WTC11 (cell line): ENCODE measurements around the gene TMEM127. TPM values are rescaled to one million over a fixed set of nuclear protein-coding genes. Genes with fewer than 3 reads are reported as not detected.

Source experiments
- ATAC-seq: fragments of 200-7000 bp; cut with Tn5 transposase; 2 replicates; pipeline ENCODE4 v1.10.0; 2021; ENCODE audit warnings: mild to moderate bottlenecking, moderate library complexity
- CTCF ChIA-PET: fragments of 300-600 bp; sonication (Branson Sonifier 250); formaldehyde crosslinking; loops from one replicate; lab custom pipeline; 2021; ENCODE audit warnings: antibody characterized with exemption; lab: Charles Lee
- POLR2A ChIA-PET: fragments of 350-600 bp; sonication (Branson Sonifier 250); formaldehyde crosslinking; loops from one replicate; lab custom pipeline; 2021; ENCODE audit warnings: antibody characterized with exemption; lab: Charles Lee
- DNase-seq: peaks from one replicate; pipeline ENCODE4 v3.0.0; 2021; ENCODE audit warnings: low spot score
- H3K27ac Mint-ChIP-seq: 2 replicates; pipeline ENCODE4 v1.8.0; 2021; ENCODE audit warnings: mixed read lengths
- H3K27me3 Mint-ChIP-seq: 2 replicates; pipeline ENCODE4 v1.8.0; 2021; ENCODE audit warnings: low read depth, mild to moderate bottlenecking, moderate library complexity, mixed read lengths
- H3K36me3 Mint-ChIP-seq: 2 replicates; pipeline ENCODE4 v1.8.0; 2021; ENCODE audit warnings: mixed read lengths
- H3K4me1 Mint-ChIP-seq: 2 replicates; pipeline ENCODE4 v1.8.0; 2022; ENCODE audit warnings: mixed read lengths
- H3K4me3 Mint-ChIP-seq: 2 replicates; pipeline ENCODE4 v1.8.0; 2021; ENCODE audit warnings: mild to moderate bottlenecking, moderate library complexity, mixed read lengths
- H3K9me3 Mint-ChIP-seq: 2 replicates; pipeline ENCODE4 v1.8.0; 2021; ENCODE audit warnings: mixed read lengths
- ATF3 ChIP-seq: sonication (generic); formaldehyde crosslinking; conservative IDR thresholded peaks from 2 replicates; pipeline ENCODE4 v1.8.1; 2022; ENCODE audit warnings: mild to moderate bottlenecking, missing genetic modification reagents
- ATF6 ChIP-seq: sonication (generic); formaldehyde crosslinking; IDR thresholded peaks from 2 replicates; pipeline ENCODE4 v1.8.1; 2023; ENCODE audit warnings: mild to moderate bottlenecking, missing genetic modification reagents
- CBFB ChIP-seq: sonication (generic); formaldehyde crosslinking; IDR thresholded peaks from 2 replicates; pipeline ENCODE4 v1.8.1; 2022; ENCODE audit warnings: mild to moderate bottlenecking, low read depth, missing genetic modification reagents
- CDX4 ChIP-seq: fragments of 250-450 bp; sonication (Bioruptor Pico); IDR thresholded peaks from 2 replicates; pipeline ENCODE4 v1.9.0; 2021; ENCODE audit warnings: moderate library complexity, mild to moderate bottlenecking, inconsistent platforms, borderline replicate concordance
- EMX1 ChIP-seq: fragments of 250-450 bp; sonication (Bioruptor Pico); IDR thresholded peaks from 2 replicates; pipeline ENCODE4 v1.8.0; 2021; ENCODE audit warnings: mild to moderate bottlenecking
- ERG ChIP-seq: fragments of 250-450 bp; sonication (Bioruptor Pico); IDR thresholded peaks from 2 replicates; pipeline ENCODE4 v1.8.0; 2021; ENCODE audit warnings: mild to moderate bottlenecking
- FOXK1 ChIP-seq: sonication (generic); formaldehyde crosslinking; IDR thresholded peaks from 2 replicates; pipeline ENCODE4 v1.8.0; 2022; ENCODE audit warnings: mild to moderate bottlenecking, moderate library complexity, missing genetic modification reagents
- FOXP1 ChIP-seq: sonication (generic); formaldehyde crosslinking; IDR thresholded peaks from 2 replicates; pipeline ENCODE4 v1.8.0; 2022; ENCODE audit warnings: missing genetic modification reagents, mild to moderate bottlenecking, moderate library complexity, borderline replicate concordance
- HMGA2 ChIP-seq: fragments of 250-450 bp; sonication (Bioruptor Pico); IDR thresholded peaks from 2 replicates; pipeline ENCODE4 v1.4.0; 2021; ENCODE audit warnings: mild to moderate bottlenecking, moderate library complexity
- HMGXB4 ChIP-seq: sonication (generic); formaldehyde crosslinking; IDR thresholded peaks from 2 replicates; pipeline ENCODE4 v1.8.1; 2023; ENCODE audit warnings: mild to moderate bottlenecking, moderate library complexity, missing genetic modification reagents
- IRF2 ChIP-seq: sonication (generic); formaldehyde crosslinking; IDR thresholded peaks from 2 replicates; pipeline ENCODE4 v1.8.0; 2022; ENCODE audit warnings: low read depth, missing genetic modification reagents, borderline replicate concordance
- JAZF1 ChIP-seq: fragments of 250-450 bp; sonication (Bioruptor Pico); IDR thresholded peaks from 2 replicates; pipeline ENCODE4 v1.9.0; 2021; ENCODE audit warnings: moderate library complexity, mild to moderate bottlenecking, inconsistent platforms
- KAT7 ChIP-seq: sonication (generic); formaldehyde crosslinking; IDR thresholded peaks from 2 replicates; pipeline ENCODE4 v1.8.1; 2023; ENCODE audit warnings: missing genetic modification reagents, mild to moderate bottlenecking, borderline replicate concordance
- MYBL2 ChIP-seq: sonication (generic); formaldehyde crosslinking; IDR thresholded peaks from 2 replicates; pipeline ENCODE4 v1.8.1; 2023; ENCODE audit warnings: mild to moderate bottlenecking, moderate library complexity, missing genetic modification reagents
- NFE2L1 ChIP-seq: sonication (generic); formaldehyde crosslinking; IDR thresholded peaks from 2 replicates; pipeline ENCODE4 v1.8.1; 2023; ENCODE audit warnings: missing genetic modification reagents
- NR1H2 ChIP-seq: sonication (generic); formaldehyde crosslinking; IDR thresholded peaks from 2 replicates; pipeline ENCODE4 v1.9.0; 2021; ENCODE audit warnings: mild to moderate bottlenecking, moderate library complexity, missing genetic modification reagents
- PRRX2 ChIP-seq: fragments of 250-450 bp; sonication (Bioruptor Pico); IDR thresholded peaks from 2 replicates; pipeline ENCODE4 v1.8.0; 2021; ENCODE audit warnings: mild to moderate bottlenecking
- RELA ChIP-seq: sonication (generic); formaldehyde crosslinking; IDR thresholded peaks from 2 replicates; pipeline ENCODE4 v1.8.1; 2022; ENCODE audit warnings: missing genetic modification reagents, mild to moderate bottlenecking, borderline replicate concordance
- ZMAT4 ChIP-seq: fragments of 250-450 bp; sonication (Bioruptor Pico); IDR thresholded peaks from 2 replicates; pipeline ENCODE4 v1.9.0; 2021; ENCODE audit warnings: mild to moderate bottlenecking
- ZNF138 ChIP-seq: sonication (generic); formaldehyde crosslinking; conservative IDR thresholded peaks from 2 replicates; pipeline ENCODE4 v1.8.1; 2022; ENCODE audit warnings: mild to moderate bottlenecking, moderate library complexity, missing genetic modification reagents
- ZNF219 ChIP-seq: sonication (generic); formaldehyde crosslinking; IDR thresholded peaks from 2 replicates; pipeline ENCODE4 v1.8.0; 2023; ENCODE audit warnings: missing genetic modification reagents, mild to moderate bottlenecking, borderline replicate concordance
- ZNF232 ChIP-seq: sonication (generic); formaldehyde crosslinking; IDR thresholded peaks from 2 replicates; pipeline ENCODE4 v1.8.0; 2022; ENCODE audit warnings: mild to moderate bottlenecking, missing genetic modification reagents
- ZNF396 ChIP-seq: fragments of 250-450 bp; sonication (Bioruptor Pico); IDR thresholded peaks from 2 replicates; pipeline ENCODE4 v1.8.0; 2021; ENCODE audit warnings: mild to moderate bottlenecking, moderate library complexity, borderline replicate concordance
- ZNF416 ChIP-seq: fragments of 250-450 bp; sonication (Bioruptor Pico); IDR thresholded peaks from 2 replicates; pipeline ENCODE4 v1.9.0; 2021; ENCODE audit warnings: mild to moderate bottlenecking, inconsistent platforms
- ZNF532 ChIP-seq: fragments of 250-450 bp; sonication (Bioruptor Pico); IDR thresholded peaks from 2 replicates; pipeline ENCODE4 v1.9.0; 2021; ENCODE audit warnings: mild to moderate bottlenecking, borderline replicate concordance
- total RNA-seq: library from RNA; stranded (reverse); gene quantifications from 3 replicates; pipeline ENCODE4 v1.2.3, GENCODE V29; 2021

Gene TMEM127
- total RNA-seq, 1 experiment from 2014 or later: 22.9 TPM

GRCh38 chr2:96208143-96209010, 57.4 kb downstream of the TMEM127 start, which contains the start of gene STARD7:
STARD7 (minus strand) TSS chr2:96208827; CDS start chr2:96208434, 393 bp downstream.
- H3K27ac Mint-ChIP-seq: peak within 1 kb of the TSS; percentile 98
- ATAC-seq (peak; percentile 95), DNase-seq (peak; percentile 99)
- POLR2A ChIA-PET: interaction anchor here (0.6 to 2.0 kb wide), 11 partner anchors 8 to 127 kb away, joined by 3 to 7 read pairs (median 5); partner anchors contain the start of genes ASTL and NCAPH
- CTCF ChIA-PET: interaction anchor here (0.6 to 3.4 kb wide), 15 partner anchors 9 to 598 kb away, joined by 3 to 25 read pairs (median 4); partner anchors contain the start of gene ASTL
- peaks cover 14% of the 10 kb centered on the region for H3K36me3 Mint-ChIP-seq
- H3K9me3 Mint-ChIP-seq: no peaks in the 10 kb centered on the region
- H3K4me3 Mint-ChIP-seq: peak within 1 kb of the TSS; percentile 100
- no peaks in the 10 kb centered on the region for H3K27me3 Mint-ChIP-seq
- H3K4me1 Mint-ChIP-seq: peaks cover 48% of the 10 kb centered on the region
- no peak for TF ChIP-seq ZNF532 (CRISPR knock-in tag)
- TF ChIP-seq ZNF396 (CRISPR knock-in tag): no peak
- TF ChIP-seq ZNF416 (CRISPR knock-in tag): no peak
- 0 out of 2 replicates have a peak, but pooled peaks have one; percentile 22 for TF ChIP-seq ZNF232 (CRISPR knock-in tag)
- TF ChIP-seq KAT7 (CRISPR knock-in tag): no peak
- no peak for TF ChIP-seq ERG (CRISPR knock-in tag)
- TF ChIP-seq IRF2: no peak
- peak; percentile 81; the same call in 1 of the 2 replicates for TF ChIP-seq HMGXB4 (CRISPR knock-in tag)
- peak; percentile 66; the same call in 1 of the 2 replicates for TF ChIP-seq FOXP1 (CRISPR knock-in tag)
- no peak for TF ChIP-seq EMX1 (CRISPR knock-in tag)
- no peak for TF ChIP-seq HMGA2 (CRISPR knock-in tag)
- 0 out of 2 replicates have a peak, but pooled peaks have one; percentile 24 for TF ChIP-seq ATF6 (CRISPR knock-in tag)
- TF ChIP-seq JAZF1 (CRISPR knock-in tag): no peak
- TF ChIP-seq ZNF219 (CRISPR knock-in tag): peak; percentile 26; the same call in 1 of the 2 replicates
- no peak for TF ChIP-seq RELA (CRISPR knock-in tag)
- TF ChIP-seq NFE2L1 (CRISPR knock-in tag): peak; percentile 54
- TF ChIP-seq FOXK1 (CRISPR knock-in tag): peak; percentile 44
- TF ChIP-seq MYBL2 (CRISPR knock-in tag): peak; percentile 72
- no peak for TF ChIP-seq NR1H2 (CRISPR knock-in tag)
- TF ChIP-seq ZMAT4 (CRISPR knock-in tag): no peak
- peak; percentile 34; the same call in 1 of the 2 replicates for TF ChIP-seq ATF3
- no peak for TF ChIP-seq PRRX2
- 0 out of 2 replicates have a peak, but pooled peaks have one; percentile 77 for TF ChIP-seq CBFB (CRISPR knock-in tag)
- TF ChIP-seq CDX4: no peak
- no peak for TF ChIP-seq ZNF138
